ENCODE results near the gene ACTG2. TPM values are rescaled to one million over a fixed set of nuclear protein-coding genes. Genes with fewer than 3 reads are reported as not detected.
"Not testable (repeated sequence)": the region's sequence is repeated elsewhere in the genome, so short reads cannot be mapped to it uniquely, and the experiment has no call there.

ACTG2 gene
- total and polyA plus RNA-seq, 2 donors (not counting 1 experiment from before 2014, with no cell fraction given): not detected

GRCh38 chr2:73877984-73878383, 14.8 kb upstream of the ACTG2 start:
- peaks cover 10% of the 10 kb centered on the region for H3K27me3 Mint-ChIP-seq
- H3K36me3 ChIP-seq (replicated peaks in 1 of 2; ENCODE audit: control extremely low read depth in 1 of 2, control insufficient read depth in 1 of 2, extremely low read depth in 1 of 2, insufficient read depth in 2 of 2, low read length in 1 of 2); H3K27ac Mint-ChIP-seq; H3K4me3 Mint-ChIP-seq; H4K20me1 ChIP-seq (ENCODE audit: control insufficient read depth, insufficient read depth, low read length, poor library complexity, severe bottlenecking); ATAC-seq (ENCODE audit: low read depth); H3K4me3 ChIP-seq (ENCODE audit: control extremely low read depth in 1 of 5, extremely low read depth in 1 of 5, insufficient read depth in 1 of 5, low read depth in 2 of 5, low read length in 4 of 5); intact Hi-C loops (cut with micrococcal nuclease); H3K4me1 Mint-ChIP-seq; H3K4me2 ChIP-seq (replicated peaks; ENCODE audit: low read depth, low read length, poor library complexity, severe bottlenecking); H3K9me3 ChIP-seq (ENCODE audit: control extremely low read depth in 1 of 3, control insufficient read depth in 2 of 3, insufficient read depth in 1 of 3, low read length in 2 of 3); H3K27ac ChIP-seq (ENCODE audit: low read length in 2 of 2); H2AFZ ChIP-seq (ENCODE audit: insufficient read depth, low read depth, low read length, poor library complexity, severe bottlenecking); DNase-seq; H3K27me3 ChIP-seq (replicated peaks in 1 of 4; ENCODE audit: control extremely low read depth in 1 of 4, control insufficient read depth in 3 of 4, insufficient read depth in 4 of 4, low read length in 3 of 4); H3K9me3 Mint-ChIP-seq (ENCODE audit: insufficient read depth); H3K4me1 ChIP-seq (ENCODE audit: control insufficient read depth in 2 of 2, insufficient read depth in 2 of 2, low read length in 2 of 2); CTCF ChIA-PET; POLR2A ChIA-PET; H3K9ac ChIP-seq (ENCODE audit: low read length); H3K79me2 ChIP-seq (ENCODE audit: control insufficient read depth, insufficient read depth, low read length): not testable (repeated sequence)
- WGBS (ENCODE audit: insufficient coverage): 93% methylated on average over 3 of the region's 5 CpGs

GRCh38 chr2:73885406-73885805, 7.4 kb upstream of the ACTG2 start:
- Histone ChIP-seq H3K4me1 (ENCODE audit: control insufficient read depth in 2 of 2, insufficient read depth in 2 of 2, low read length in 2 of 2) (no peaks in the 10 kb centered on the region), H3K79me2 (ENCODE audit: control insufficient read depth, insufficient read depth, low read length) (no peaks in the 10 kb centered on the region), H3K9ac (ENCODE audit: low read length) (no peak overlapping the region), H3K9me3 (ENCODE audit: control extremely low read depth in 1 of 3, control insufficient read depth in 2 of 3, insufficient read depth in 1 of 3, low read length in 2 of 3) (no peaks in the 10 kb centered on the region), H3K27me3 (replicated peaks in 1 of 4; ENCODE audit: control extremely low read depth in 1 of 4, control insufficient read depth in 3 of 4, insufficient read depth in 4 of 4, low read length in 3 of 4) (peaks cover 0 to 3% (median 0%) of the 10 kb centered on the region in 4 experiments), H3K36me3 (replicated peaks in 1 of 2; ENCODE audit: control extremely low read depth in 1 of 2, control insufficient read depth in 1 of 2, extremely low read depth in 1 of 2, insufficient read depth in 2 of 2, low read length in 1 of 2) (no peaks in the 10 kb centered on the region), H3K27ac (ENCODE audit: low read length in 2 of 2) (no peak overlapping the region), H3K4me3 (ENCODE audit: control extremely low read depth in 1 of 5, extremely low read depth in 1 of 5, insufficient read depth in 1 of 5, low read depth in 2 of 5, low read length in 4 of 5) (no peak overlapping the region), H4K20me1 (ENCODE audit: control insufficient read depth, insufficient read depth, low read length, poor library complexity, severe bottlenecking) (no peaks in the 10 kb centered on the region), H3K4me2 (replicated peaks; ENCODE audit: low read depth, low read length, poor library complexity, severe bottlenecking) (no peak overlapping the region), H2AFZ (ENCODE audit: insufficient read depth, low read depth, low read length, poor library complexity, severe bottlenecking) (no peak overlapping the region)
- Mint-ChIP-seq H3K27ac (no peak overlapping the region), H3K4me1 (no peaks in the 10 kb centered on the region), H3K27me3 (peaks cover 24% of the 10 kb centered on the region), H3K4me3 (no peak overlapping the region), H3K9me3 (ENCODE audit: insufficient read depth) (no peaks in the 10 kb centered on the region)
- CTCF ChIA-PET: no interaction called here
- WGBS (ENCODE audit: insufficient coverage): 82% methylated on average over 1 of the region's 2 CpGs
- no peak for ATAC-seq (ENCODE audit: low read depth)
- DNase-seq: no peak
- TF ChIP-seq EZH2 (IDR thresholded peaks at IDR 0.05; ENCODE audit: borderline replicate concordance, insufficient read depth, low read depth, low read length, poor library complexity, severe bottlenecking): no peak
- TF ChIP-seq CTCF (IDR thresholded peaks at IDR 0.05): no peak
- POLR2A ChIA-PET: no interaction called here
- intact Hi-C loops (cut with micrococcal nuclease): no loop called here

Measured in B cell (primary cell).